GM13976 (cell line): ENCODE results near the gene ATP6V1F.

ENCODE experiments used
- DNase-seq: peaks from one replicate; pipeline ENCODE4 v3.0.0; 2012; ENCODE audit warnings: low spot score
- in situ Hi-C: fragments of 300-500 bp; cut with MboI; formaldehyde crosslinking; loops from one replicate; pipeline ENCODE4 v1.12.0; 2022; ENCODE audit warnings: low sequenced_read_pairs, mixed read lengths, inconsistent platforms; ENCODE audit not compliant: unreplicated experiment
- TF ChIP-seq, protein P1 (sequence below): IDR thresholded peaks from 2 replicates; pipeline ENCODE4 v1.5.1; 2012; ENCODE audit warnings: borderline replicate concordance, mild to moderate bottlenecking; ENCODE audit not compliant: insufficient read depth; ENCODE audit errors: extremely low read depth, missing control alignments, control extremely low read depth

ATP6V1F gene

DNA sequence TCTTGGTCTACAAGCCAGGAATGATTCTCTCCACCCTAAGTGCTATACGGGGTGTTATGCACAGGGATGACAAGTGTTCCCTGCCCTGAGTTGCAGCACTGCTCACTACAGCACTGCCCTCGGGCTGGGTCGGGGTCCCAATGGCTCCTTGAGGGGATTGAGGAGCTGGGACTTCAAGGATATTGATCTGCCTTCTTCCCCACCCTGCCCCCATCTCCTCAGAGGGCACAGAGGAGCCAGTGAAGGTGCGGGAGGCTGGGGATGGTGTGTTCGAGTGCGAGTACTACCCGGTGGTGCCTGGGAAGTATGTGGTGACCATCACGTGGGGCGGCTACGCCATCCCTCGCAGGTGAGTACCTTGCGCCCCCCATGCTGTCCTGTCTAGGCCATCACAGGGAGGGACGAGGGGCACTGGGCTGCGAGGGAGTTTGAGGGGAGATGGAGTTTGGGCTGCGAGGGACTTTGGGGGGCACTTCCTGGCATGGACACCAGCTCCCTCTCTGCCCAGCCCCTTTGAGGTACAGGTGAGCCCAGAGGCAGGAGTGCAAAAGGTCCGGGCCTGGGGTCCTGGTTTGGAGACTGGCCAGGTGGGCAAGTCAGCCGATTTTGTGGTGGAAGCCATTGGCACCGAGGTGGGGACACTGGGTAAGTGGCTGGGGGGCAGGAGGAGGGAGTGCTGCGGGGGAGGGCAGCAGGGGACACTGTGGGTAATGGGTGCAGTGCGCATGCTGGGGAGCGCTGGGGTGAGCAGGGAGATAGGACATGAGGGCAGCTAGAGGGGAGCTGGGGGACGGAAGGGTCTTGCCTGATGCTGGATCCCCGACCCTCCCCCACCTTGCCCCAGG is 22.1 kb upstream of the ATP6V1F start:
- in situ Hi-C loops = no loop called here
- TF ChIP-seq, protein P1, sequence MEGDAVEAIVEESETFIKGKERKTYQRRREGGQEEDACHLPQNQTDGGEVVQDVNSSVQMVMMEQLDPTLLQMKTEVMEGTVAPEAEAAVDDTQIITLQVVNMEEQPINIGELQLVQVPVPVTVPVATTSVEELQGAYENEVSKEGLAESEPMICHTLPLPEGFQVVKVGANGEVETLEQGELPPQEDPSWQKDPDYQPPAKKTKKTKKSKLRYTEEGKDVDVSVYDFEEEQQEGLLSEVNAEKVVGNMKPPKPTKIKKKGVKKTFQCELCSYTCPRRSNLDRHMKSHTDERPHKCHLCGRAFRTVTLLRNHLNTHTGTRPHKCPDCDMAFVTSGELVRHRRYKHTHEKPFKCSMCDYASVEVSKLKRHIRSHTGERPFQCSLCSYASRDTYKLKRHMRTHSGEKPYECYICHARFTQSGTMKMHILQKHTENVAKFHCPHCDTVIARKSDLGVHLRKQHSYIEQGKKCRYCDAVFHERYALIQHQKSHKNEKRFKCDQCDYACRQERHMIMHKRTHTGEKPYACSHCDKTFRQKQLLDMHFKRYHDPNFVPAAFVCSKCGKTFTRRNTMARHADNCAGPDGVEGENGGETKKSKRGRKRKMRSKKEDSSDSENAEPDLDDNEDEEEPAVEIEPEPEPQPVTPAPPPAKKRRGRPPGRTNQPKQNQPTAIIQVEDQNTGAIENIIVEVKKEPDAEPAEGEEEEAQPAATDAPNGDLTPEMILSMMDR = no peak
- no peak for DNase-seq

DNA sequence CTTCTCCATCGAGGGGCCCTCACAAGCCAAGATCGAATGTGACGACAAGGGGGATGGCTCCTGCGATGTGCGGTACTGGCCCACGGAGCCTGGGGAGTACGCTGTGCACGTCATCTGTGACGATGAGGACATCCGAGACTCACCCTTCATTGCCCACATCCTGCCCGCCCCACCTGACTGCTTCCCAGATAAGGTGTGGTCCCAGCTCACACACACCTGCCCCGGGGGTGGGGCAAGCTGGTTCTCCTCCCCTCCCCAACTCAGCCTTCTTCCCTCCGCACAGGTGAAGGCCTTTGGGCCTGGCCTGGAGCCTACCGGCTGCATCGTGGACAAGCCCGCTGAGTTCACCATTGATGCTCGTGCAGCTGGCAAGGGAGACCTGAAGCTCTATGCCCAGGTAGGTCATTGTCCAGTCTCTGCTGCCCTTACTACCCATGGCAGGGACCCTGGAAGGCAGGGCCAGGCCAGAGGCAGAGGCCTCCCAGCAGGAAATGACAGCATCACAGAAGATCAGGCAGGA is 21.4 kb upstream of the ATP6V1F start:
- in situ Hi-C loops = no loop called here
- no peak for DNase-seq
- TF ChIP-seq, protein P1 = no peak

- DNase-seq = peak; percentile 91
- TF ChIP-seq, protein P1 = peak; percentile 58
- in situ Hi-C loops = no loop called here
Observed at GRCh38 chr7:128841921-128842673, 20.6 kb upstream of the ATP6V1F start.

DNA sequence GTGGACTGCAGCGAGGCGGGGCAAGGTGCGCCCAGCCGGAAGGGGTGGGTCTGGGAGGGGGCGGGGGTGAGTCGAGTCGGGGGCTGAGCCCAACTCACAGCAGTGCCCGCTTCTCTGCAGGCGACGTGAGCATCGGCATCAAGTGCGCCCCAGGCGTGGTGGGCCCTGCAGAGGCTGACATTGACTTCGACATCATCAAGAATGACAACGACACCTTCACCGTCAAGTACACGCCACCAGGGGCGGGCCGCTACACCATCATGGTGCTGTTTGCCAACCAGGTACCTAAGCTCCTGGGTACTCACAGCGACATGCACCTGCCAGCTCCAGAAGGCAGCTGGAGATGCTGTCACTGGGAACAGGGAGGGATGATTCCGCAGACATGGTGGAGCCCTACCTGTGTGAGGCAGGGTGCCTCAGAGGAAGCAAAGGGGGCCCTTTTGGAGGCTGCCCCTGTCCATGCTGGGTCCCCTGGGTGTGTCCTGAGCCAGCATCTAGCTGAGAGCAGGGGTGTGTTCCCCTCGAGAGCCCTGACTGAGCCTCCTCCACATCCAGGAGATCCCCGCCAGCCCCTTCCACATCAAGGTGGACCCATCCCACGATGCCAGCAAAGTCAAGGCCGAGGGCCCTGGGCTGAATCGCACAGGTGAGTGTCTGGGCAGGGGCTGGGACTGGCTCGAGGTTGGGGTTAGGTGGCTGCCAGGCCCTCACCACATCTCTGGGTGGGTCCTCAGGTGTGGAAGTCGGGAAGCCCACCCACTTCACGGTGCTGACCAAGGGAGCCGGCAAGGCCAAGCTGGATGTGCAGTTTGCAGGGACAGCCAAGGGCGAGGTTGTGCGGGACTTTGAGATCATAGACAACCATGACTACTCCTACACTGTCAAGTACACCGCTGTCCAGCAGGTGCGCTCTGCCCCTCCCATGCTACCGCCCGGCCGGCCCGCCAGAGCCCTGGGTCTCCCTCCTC is 19.7 kb upstream of the ATP6V1F start:
- no peak for DNase-seq
- in situ Hi-C loops = no loop called here
- TF ChIP-seq, protein P1 = no peak

GRCh38 chr7:128843938-128844621 is 18.6 kb upstream of the ATP6V1F start:
- no peak for DNase-seq
- TF ChIP-seq, protein P1 = no peak
- in situ Hi-C loops = no loop called here

- DNase-seq = no peak
- in situ Hi-C loops = no loop called here
- TF ChIP-seq, protein P1 = no peak
Observed at GRCh38 chr7:128844777-128845311, 17.8 kb upstream of the ATP6V1F start.
